Kidney (tissue), 14 donors: ENCODE measurements around the gene MPRIP. TPM values are rescaled to one million over a fixed set of nuclear protein-coding genes. Genes with fewer than 3 reads are reported as not detected.

ENCODE experiments used
- DNase-seq, 5 donors: peaks; one replicate each; pipeline ENCODE4 v3.0.0-alpha.2; 2013 to 2020
- FAIRE-seq: peaks from 2 replicates; lab custom pipeline; 2012; peaks lifted over from hg19 to GRCh38; lab: Jason Lieb, UNC
- H3K27ac ChIP-seq, 2 donors: one replicate each; pipeline ENCODE4 v1.7.0; 2013; ENCODE audit warnings: low read depth in 2 of 2, low read length in 2 of 2, inconsistent platforms in 1 of 2
- H3K27me3 ChIP-seq: one replicate; pipeline ENCODE4 v1.7.1; 2013; ENCODE audit warnings: low read length, inconsistent platforms; ENCODE audit not compliant: control insufficient read depth, insufficient read depth
- H3K36me3 ChIP-seq, 3 donors: one replicate each; pipeline versions ENCODE4 v1.7.0 to v1.7.1; 2013; ENCODE audit warnings: low read length in 3 of 3, control low read depth in 1 of 3, inconsistent platforms in 1 of 3; ENCODE audit not compliant: insufficient read depth in 3 of 3, control insufficient read depth in 2 of 3
- H3K4me1 ChIP-seq, 3 donors: one replicate each; pipeline versions ENCODE4 v1.7.0 to v1.7.1; 2013; ENCODE audit warnings: low read length in 3 of 3, inconsistent platforms in 1 of 3, low read depth in 1 of 3; ENCODE audit not compliant: control insufficient read depth in 2 of 3, insufficient read depth in 2 of 3
- H3K4me3 ChIP-seq, 3 donors: one replicate each; pipeline versions ENCODE4 v1.7.0 to v1.8.1; 2013; ENCODE audit warnings: low read length in 3 of 3, control low read depth in 1 of 3, inconsistent platforms in 1 of 3
- H3K9ac ChIP-seq, 3 donors: one replicate each; pipeline versions ENCODE4 v1.7.0 to v1.7.1; 2013; ENCODE audit warnings: low read length in 3 of 3, control low read depth in 1 of 3, inconsistent platforms in 1 of 3
- H3K9me3 ChIP-seq, 3 donors: one replicate each; pipeline versions ENCODE4 v1.7.0 to v1.7.1; 2013; ENCODE audit warnings: low read length in 3 of 3, control low read depth in 1 of 3, inconsistent platforms in 1 of 3; ENCODE audit not compliant: control insufficient read depth in 2 of 3, insufficient read depth in 1 of 3
- CTCF ChIP-seq: IDR thresholded peaks from 3 replicates; pipeline ENCODE4 v1.5.1; 2012; ENCODE audit warnings: mild to moderate bottlenecking, moderate library complexity, borderline replicate concordance; ENCODE audit not compliant: insufficient read depth; ENCODE audit errors: extremely low read depth
- intact Hi-C: fragments of 100-400 bp; cut with DNase I; formaldehyde crosslinking; loops from one replicate; pipeline ENCODE4 v1.11.1; 2022
- polyA plus RNA-seq: library from polyadenylated mRNA; stranded (reverse); fragments of 350-450 nt; fragmentation: Illumina TruSeq; extraction: RNeasy Lipid Tissue Mini Kit (QIAGEN cat#74804); gene quantifications from one replicate; pipeline ENCODE4 v1.2.3, GENCODE V29; 2014; ENCODE audit warnings: low read depth, low replicate concordance; ENCODE audit not compliant: insufficient read depth
- total RNA-seq: library from RNA; stranded (reverse); fragmentation: NEBNext Ultra II Directional; extraction: Animal tissue kit (Norgen Biotek cat#: 25700); gene quantifications from one replicate; pipeline ENCODE4 v1.2.1, GENCODE V29; 2021
- donor health status: control.
- donor health status: control.
- donor health status: control.
- donor health status: control.
- donor health status: control.
- donor health status: DM: yes; HTN: yes; CAD: no.
- donor health status: Normal renal cell carcinoma (clear cell type).

The MPRIP gene
- total and polyA plus RNA-seq, 2 donors from 2014 or later, result 120 to 250 TPM

GRCh38 chr17:17119533-17119932 lies 77.3 kb downstream of the MPRIP start:
- H3K9ac ChIP-seq, result no peak overlapping the region
- intact Hi-C loops, result no loop called here

GRCh38 chr17:17120294-17120693 lies 78.0 kb downstream of the MPRIP start:
- Histone ChIP-seq H3K9ac (no peak overlapping the region), H3K9me3 (no peaks in the 10 kb centered on the region), H3K36me3 (no peaks in the 10 kb centered on the region), H3K4me3 (no peak overlapping the region), H3K27me3 (no peaks in the 10 kb centered on the region), H3K4me1 (peaks cover 0 to 49% (median 31%) of the 10 kb centered on the region in 3 donors), H3K27ac (no peak overlapping the region)
- TF ChIP-seq CTCF, result no peak
- intact Hi-C loops, result no loop called here
- FAIRE-seq (no peak), DNase-seq (peak in 1 of 5 donors; percentile 66)

More at GRCh38 chr17:17119533-17119932, 77.3 kb downstream of the MPRIP start:
- Histone ChIP-seq H3K4me1 (peaks cover 0 to 53% (median 31%) of the 10 kb centered on the region in 3 donors), H3K27me3 (no peaks in the 10 kb centered on the region), H3K36me3 (no peaks in the 10 kb centered on the region), H3K4me3 (no peak overlapping the region), H3K27ac (peak overlapping the region in 1 of 2 donors; percentile 51), H3K9me3 (no peaks in the 10 kb centered on the region)
- no peak for TF ChIP-seq CTCF
- FAIRE-seq (no peak), DNase-seq (peak in 1 of 5 donors; percentile 80)

GRCh38 chr17:17120701-17121100 lies 78.4 kb downstream of the MPRIP start:
- DNase-seq (peak in 3 of 5 donors; percentile 64 to 88 (median 72)), FAIRE-seq (no peak)
- intact Hi-C loops, result no loop called here
- H3K36me3 ChIP-seq, result no peaks in the 10 kb centered on the region
- H3K4me1 ChIP-seq, result peaks cover 0 to 48% (median 31%) of the 10 kb centered on the region in 3 donors
- no peaks in the 10 kb centered on the region for H3K9me3 ChIP-seq
- no peak overlapping the region for H3K9ac ChIP-seq
- H3K27me3 ChIP-seq, result no peaks in the 10 kb centered on the region
- H3K27ac ChIP-seq, result no peak overlapping the region
- no peak overlapping the region for H3K4me3 ChIP-seq
- TF ChIP-seq CTCF, result no peak

DNA sequence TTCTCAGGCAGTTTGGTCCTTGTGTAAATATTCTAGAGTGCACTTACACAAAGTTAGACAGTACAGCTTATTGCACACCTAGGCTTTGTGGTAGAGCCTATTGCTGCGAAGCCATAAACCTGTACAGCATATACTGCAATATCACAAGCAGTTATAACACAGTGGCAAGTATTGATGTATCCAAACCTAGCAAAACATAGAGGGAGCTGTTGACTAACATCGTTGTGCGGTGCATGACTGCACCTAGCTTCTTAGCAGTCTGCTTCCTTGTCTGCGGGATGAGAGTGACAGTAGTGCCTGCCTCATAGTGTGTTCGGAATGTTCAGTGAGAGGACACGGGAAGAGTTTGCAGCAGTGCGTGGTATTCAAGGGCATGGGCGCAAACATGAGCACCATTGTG lies 78.9 kb downstream of the MPRIP start:
- no peak overlapping the region for H3K9ac ChIP-seq
- H3K9me3 ChIP-seq, result no peaks in the 10 kb centered on the region
- H3K36me3 ChIP-seq, result no peaks in the 10 kb centered on the region
- H3K27me3 ChIP-seq, result no peaks in the 10 kb centered on the region
- H3K27ac ChIP-seq, result no peak overlapping the region
- FAIRE-seq, result no peak
- peaks cover 0 to 47% (median 31%) of the 10 kb centered on the region in 3 donors for H3K4me1 ChIP-seq
- no peak for TF ChIP-seq CTCF
- DNase-seq, result peak in 2 of 5 donors; percentile 34 to 35
- intact Hi-C loops, result no loop called here
- H3K4me3 ChIP-seq, result no peak overlapping the region
